Measurements from ENCODE around the gene SLC7A9.
"Not testable (repeated sequence)": the region's sequence is repeated elsewhere in the genome, so short reads cannot be mapped to it uniquely, and the experiment has no call there.

SLC7A9 gene

GRCh38 chr19:32864318-32865007 is 5.1 kb downstream of the SLC7A9 start:
- no peak for DNase-seq (ENCODE audit: low read depth)

DNA sequence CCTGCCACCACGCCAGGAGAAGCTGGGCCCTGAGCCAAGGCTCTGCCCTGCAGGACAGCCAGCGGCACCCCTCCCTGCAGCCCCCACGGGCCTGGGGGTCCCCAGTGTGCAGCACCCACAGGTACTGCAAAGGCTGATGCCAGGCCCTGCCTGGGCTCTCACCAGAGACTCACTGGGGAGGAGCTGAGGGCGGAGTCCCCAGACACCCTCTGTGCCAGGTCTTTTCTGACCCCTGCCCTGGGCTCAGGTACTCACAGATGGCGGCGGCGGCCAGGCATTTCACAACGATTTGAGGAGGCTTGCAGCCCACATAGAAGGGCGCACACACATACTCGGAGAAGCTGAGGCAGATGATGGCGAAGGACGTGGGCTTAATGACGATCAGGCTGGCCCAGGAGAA is 5.7 kb downstream of the SLC7A9 start:
- DNase-seq (ENCODE audit: low read depth), result no peak

DNA sequence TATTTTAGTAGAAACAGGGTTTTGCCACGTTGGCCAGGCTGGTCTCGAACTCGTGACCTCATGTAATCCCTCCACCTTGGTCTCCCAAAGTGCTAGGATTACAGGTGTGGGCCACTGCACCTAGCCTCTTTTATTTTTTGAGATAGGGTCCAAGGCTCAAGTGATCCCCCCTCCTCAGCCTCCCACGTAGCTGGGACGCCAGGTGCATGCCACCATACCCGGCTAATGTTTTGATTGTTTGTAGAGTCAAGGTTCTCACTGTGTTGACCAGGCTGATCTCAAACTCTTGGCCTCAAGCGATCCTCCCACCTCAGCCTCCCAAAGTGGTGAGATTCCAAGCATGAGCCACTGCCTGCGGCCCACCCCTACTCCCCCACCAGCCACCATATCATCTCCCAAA is 6.3 kb downstream of the SLC7A9 start:
- no peak for DNase-seq (ENCODE audit: low read depth)

- DNase-seq (ENCODE audit: low read depth), result no peak
Observed at GRCh38 chr19:32862741-32863140, 6.8 kb downstream of the SLC7A9 start.

DNA sequence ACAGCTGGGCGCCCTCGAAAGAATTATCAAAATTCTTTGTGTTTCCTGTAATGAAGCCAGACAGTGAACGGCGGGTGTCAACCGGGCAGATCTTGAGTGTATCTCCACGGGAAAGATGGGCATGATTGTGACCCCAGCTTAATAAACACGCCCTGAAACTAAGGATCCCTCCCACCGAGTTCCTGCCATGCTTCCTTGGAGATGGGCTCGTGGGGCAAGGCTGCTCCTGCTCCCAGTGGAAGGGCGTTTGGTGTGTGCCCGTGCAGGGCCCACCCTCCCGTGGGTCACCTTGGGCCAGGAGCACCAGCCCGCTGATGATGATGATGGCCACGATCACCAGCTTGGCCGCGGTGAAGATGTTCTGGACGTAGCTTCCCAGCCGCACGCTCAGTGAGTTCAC is 7.4 kb downstream of the SLC7A9 start:
- DNase-seq (ENCODE audit: low read depth), result no peak

- no peak for DNase-seq (ENCODE audit: low read depth)
Observed at GRCh38 chr19:32861596-32861995, 8.0 kb downstream of the SLC7A9 start.

GRCh38 chr19:32859591-32859990 is 10.0 kb downstream of the SLC7A9 start:
- DNase-seq (ENCODE audit: low read depth), result no peak

DNA sequence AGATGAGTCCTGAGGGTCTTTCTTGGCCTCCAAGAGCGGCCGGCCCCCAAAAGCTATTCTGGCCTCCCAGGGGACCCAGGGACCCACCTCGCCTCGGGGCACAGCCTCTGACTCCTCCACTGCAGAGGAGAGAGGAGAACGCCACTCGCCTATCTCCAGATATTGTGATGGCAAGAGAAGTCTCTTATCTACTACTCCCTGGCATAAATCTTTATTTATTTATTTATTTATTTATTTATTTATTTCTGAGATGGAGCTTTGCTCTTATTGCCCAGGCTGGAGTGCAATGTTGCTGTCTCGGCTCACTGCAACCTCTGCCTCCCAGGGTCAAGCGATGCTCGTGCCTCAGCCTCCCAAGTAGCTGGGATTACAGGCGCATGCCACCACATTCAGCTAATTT is 11.0 kb downstream of the SLC7A9 start:
- no peak for DNase-seq (ENCODE audit: low read depth)

GRCh38 chr19:32858155-32858554 is 11.4 kb downstream of the SLC7A9 start:
- DNase-seq (ENCODE audit: low read depth), result no peak

DNA sequence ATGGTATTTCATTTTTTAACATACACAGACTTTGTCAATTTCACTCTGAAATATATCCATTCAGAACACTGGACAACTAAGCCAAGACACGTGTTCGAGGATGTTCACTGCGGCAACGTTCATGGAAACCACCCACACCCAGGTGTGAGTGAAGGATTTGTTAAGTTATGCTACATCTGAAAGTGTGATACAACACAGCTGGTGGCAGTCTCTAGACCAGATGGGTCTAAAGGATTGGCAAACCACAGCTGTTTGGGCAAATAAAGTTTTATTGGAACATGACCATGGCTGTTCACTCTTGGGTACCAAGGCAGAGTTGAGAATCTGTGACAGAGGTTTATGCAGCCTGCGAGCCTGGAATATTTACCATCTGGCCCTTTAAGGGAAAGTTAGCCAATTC is 12.0 kb downstream of the SLC7A9 start:
- no peak for DNase-seq (ENCODE audit: low read depth)

DNA sequence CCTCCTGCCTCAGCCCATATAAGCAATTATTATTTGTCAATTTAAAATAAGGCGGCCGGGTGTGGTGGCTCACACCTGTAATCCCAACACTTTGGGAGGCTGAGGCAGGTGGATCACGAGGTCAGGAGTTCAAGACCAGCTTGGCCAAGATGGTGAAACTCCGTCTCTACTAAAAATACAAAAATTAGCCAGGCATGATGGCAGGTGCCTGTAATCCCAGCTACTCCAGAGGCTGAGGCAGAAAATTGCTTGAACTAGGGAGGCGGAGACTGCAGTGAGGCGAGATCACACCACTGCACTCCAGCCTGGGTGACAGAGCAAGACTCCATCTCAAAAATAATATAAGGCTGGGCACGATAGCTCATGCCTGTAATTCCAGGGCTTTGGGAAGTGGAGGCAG is 12.7 kb downstream of the SLC7A9 start:
- DNase-seq (ENCODE audit: low read depth), result not testable (repeated sequence)

- DNase-seq (ENCODE audit: low read depth), result no peak
Observed at GRCh38 chr19:32852216-32852615, 17.4 kb downstream of the SLC7A9 start.

DNA sequence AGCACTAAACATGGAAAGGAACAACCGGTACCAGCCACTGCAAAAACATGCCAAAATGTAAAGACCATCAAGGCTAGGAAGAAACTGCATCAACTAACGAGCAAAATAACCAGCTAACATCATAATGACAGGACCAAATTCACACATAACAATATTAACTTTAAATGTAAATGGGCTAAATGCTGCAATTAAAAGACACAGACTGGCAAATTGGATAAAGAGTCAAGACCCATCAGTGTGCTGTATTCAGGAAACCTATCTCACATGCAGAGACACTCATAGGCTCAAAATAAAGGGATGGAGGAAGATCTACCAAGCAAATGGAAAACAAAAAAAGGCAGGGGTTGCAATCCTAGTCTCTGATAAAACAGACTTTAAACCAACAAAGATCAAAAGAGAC is 21.5 kb downstream of the SLC7A9 start:
- not testable (repeated sequence) for DNase-seq (ENCODE audit: low read depth)

DNA sequence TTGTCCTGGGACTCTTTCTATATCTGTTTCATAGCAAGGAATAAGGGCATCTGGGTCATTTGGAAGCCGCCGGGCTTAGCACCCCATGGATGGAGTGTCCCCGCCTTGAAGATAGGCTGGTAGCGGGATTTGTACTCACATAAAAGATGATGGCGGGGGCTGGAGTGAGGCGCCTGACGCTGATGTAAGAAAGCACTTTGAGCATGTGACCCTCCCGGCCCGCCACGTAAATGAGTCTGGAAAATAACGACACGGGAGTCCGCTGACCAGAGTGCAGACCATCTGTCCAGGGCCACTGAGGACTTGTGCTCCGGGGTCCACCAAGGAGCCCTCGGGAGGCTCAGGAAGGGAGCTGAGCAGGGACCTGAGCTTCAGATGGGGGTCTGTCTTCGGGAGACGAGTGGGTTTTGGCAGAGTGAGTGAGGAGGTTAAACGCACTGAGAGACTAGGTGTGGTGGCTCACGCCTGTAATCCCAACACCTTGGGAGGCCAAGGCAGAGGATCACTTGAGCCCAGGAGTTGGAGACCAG is 25.8 kb downstream of the SLC7A9 start:
- DNase-seq (ENCODE audit: low read depth), result no peak

DNA sequence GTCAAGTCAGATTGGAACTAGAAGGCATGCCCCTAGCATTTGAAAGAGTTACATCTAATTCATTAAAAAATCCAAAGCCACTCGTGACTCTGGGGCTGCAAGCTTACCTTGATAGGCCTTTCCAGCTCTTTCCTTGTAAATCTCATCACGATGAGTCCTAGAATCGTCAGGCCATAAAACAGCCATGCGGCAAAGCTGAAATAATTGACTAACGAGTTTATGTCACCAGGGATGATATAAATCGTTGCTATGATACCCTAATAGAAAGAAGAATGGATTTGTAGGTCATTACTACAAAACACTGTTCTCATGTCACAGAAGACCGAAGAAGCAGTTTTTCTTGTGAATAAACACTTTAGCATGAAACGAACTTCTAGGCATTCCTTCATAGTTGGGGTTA is 27.5 kb downstream of the SLC7A9 start:
- no peak for DNase-seq (ENCODE audit: low read depth)

DNA sequence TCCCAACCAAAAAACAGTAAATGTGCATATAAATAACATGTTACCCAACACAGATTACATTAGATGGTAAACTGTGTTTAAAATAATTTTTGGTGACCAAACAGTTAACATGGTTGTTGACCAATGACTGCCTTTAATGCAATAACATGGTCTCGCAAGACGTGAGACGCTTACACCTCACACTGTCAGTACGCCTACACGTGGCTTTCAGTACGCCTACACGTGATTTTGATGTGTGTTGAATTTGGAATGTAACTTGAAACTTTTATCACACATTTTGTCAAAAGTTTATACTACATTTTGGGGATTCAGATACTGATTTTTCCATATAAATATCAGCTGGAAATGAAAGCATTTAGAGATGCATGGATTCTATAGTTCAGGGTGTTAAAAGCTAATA is 32.0 kb downstream of the SLC7A9 start:
- DNase-seq (ENCODE audit: low read depth), result no peak

DNA sequence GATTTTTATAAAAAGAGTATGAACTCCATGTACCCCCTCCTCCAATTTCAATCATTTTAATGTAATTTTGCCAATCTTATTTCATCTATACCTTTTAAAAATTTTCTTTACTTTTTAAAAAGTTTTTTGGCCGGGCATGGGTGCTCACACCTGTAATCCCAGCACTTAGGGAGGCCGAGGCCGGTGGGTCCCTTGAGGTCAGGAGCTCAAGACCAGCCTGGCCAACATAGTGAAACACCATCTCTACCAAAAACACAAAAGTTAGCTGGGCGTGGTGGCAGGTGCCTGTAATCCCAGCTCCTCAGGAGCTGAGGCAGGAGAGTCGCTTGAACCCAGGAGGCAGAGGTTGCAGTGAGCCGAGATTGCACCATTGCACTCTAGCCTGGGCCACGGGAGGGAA is 36.2 kb downstream of the SLC7A9 start:
- not testable (repeated sequence) for DNase-seq (ENCODE audit: low read depth)

- DNase-seq (ENCODE audit: low read depth), result not testable (repeated sequence)
Observed at GRCh38 chr19:32832825-32833224, 36.7 kb downstream of the SLC7A9 start.

- not testable (repeated sequence) for DNase-seq (ENCODE audit: low read depth)
Observed at GRCh38 chr19:32832094-32832493, 37.5 kb downstream of the SLC7A9 start.

DNA sequence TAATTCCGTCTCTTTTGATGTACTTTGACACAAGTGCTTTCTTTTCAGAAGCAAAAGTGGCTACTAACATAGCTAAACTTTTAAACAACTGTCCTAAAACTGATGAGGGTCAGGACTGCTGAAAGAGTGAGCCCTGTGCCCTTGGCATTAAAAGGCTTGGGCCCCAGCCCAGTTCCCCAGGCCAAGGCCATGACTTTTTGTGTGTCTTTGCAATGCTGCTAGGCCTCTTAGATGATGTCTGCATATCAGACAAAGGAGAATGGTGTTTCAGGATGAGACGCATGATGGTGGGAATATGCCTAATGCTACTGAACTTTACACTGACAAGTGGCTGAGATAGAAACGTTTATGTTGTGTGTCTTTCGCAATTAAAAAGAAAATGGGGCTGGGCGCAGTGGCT is 38.0 kb downstream of the SLC7A9 start:
- DNase-seq (ENCODE audit: low read depth), result no peak

DNA sequence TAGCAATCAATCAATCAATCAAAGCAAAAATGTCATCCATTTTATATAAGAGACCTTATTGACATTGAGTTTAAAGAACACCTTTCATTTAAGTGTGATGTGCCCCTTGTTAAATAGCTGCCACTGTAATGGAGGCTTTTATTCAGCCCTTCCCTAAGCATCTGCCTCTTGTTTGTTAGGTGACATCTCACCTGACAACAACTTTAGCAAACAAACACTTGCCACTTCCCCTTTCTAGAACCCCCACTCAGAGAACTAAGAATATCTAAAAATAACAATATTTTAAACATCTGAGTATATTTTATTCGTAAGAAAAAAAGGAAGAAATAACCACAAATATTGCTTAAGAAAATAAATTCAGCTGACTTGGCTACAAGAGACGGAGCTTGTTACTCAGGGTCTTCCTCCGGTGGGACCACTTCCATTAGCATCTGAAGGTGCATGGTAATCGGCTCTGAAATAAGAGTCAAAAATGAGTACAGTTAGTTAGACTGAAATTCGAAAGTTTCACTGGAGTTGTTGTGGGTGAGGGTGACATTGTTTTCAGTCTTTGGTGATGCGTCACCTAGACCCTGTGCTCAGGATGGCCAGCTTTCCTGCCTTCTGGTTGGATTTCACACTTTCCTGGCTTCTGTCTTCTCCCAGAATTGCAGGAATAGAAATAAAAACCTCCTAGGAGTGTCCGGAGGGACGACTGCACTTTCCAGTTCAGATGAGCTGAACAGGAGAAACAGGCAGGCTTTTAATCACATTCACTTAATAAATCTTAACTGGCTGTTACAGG is 39.1 kb downstream of the SLC7A9 start:
- DNase-seq (ENCODE audit: low read depth), result no peak

DNA sequence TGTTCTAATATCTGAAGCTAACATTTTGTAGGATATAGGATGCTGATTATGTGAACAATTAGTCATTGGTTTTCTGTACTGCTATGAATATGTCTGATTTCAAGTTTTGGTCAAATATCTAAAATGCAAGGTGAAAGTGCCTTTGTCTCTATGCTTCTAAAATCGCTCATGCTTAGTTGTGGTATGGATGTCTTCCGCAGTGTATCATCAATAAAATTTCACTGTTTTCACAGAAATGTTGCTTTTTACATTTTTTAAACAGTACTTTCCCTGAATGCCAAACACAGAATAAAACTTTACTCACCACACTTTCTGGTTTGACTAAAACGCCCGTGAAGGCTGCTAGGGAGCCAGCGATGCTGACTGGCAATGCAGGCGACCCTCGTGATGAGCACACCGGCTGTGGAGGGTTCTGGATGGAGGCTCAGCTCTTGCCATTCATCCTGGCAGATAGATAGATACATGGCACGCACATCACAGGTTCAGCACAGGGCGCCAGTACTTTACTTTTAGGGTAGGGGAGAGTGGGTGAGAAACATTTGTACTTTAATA is 40.1 kb downstream of the SLC7A9 start:
- no peak for DNase-seq (ENCODE audit: low read depth)

Measured in stimulated activated CD8-positive, alpha-beta memory T cell treated with anti-CD3 and anti-CD28 coated beads, Interleukin-7, amount 100 ng/mL, for 24 hours (primary cell).